Activated CD4-positive, alpha-beta T cell treated with anti-CD3 and anti-CD28 coated beads, Interleukin-2, amount 10 ng/mL, durations not matched to agents 7 days and 5 days (primary cell): ENCODE data around the gene COMMD10. TPM values are rescaled to one million over a fixed set of nuclear protein-coding genes. Genes with fewer than 3 reads are reported as not detected.

Experiments
- CTCF ChIA-PET: fragments of 350-600 bp; sonication (Branson Sonifier 250); formaldehyde crosslinking; loops from one replicate; lab custom pipeline; 2021; ENCODE audit warnings: antibody characterized with exemption; lab: Charles Lee
- POLR2A ChIA-PET: fragments of 350-600 bp; sonication (Branson Sonifier 250); formaldehyde crosslinking; loops from one replicate; lab custom pipeline; 2021; ENCODE audit warnings: antibody characterized with exemption; lab: Charles Lee
- DNase-seq: peaks from one replicate; pipeline ENCODE4 v3.0.0-alpha.2; 2020
- H3K27ac Mint-ChIP-seq: one replicate; pipeline ENCODE4 v1.8.0; 2021; ENCODE audit warnings: mild to moderate bottlenecking, moderate library complexity, mixed read lengths
- H3K27me3 Mint-ChIP-seq: one replicate; pipeline ENCODE4 v1.8.0; 2021; ENCODE audit warnings: mixed read lengths
- H3K36me3 Mint-ChIP-seq: one replicate; pipeline ENCODE4 v1.8.0; 2021; ENCODE audit warnings: low read depth, mixed read lengths
- H3K4me1 Mint-ChIP-seq: one replicate; pipeline ENCODE4 v1.8.0; 2021; ENCODE audit warnings: mixed read lengths
- H3K4me3 Mint-ChIP-seq: one replicate; pipeline ENCODE4 v1.8.0; 2021; ENCODE audit warnings: mild to moderate bottlenecking, moderate library complexity, mixed read lengths
- H3K9me3 Mint-ChIP-seq: one replicate; pipeline ENCODE4 v1.8.0; 2021; ENCODE audit warnings: mixed read lengths
- total RNA-seq, 2 experiments: library from RNA; stranded (reverse); gene quantifications; one replicate each; pipeline ENCODE4 v1.2.3, GENCODE V29; 2021

COMMD10 gene
- total RNA-seq, 2 experiments from 2014 or later = 24.8 to 27.3 TPM

- no peaks in the 10 kb centered on the region for H3K27me3 Mint-ChIP-seq
- H3K9me3 Mint-ChIP-seq = peaks cover 11% of the 10 kb centered on the region
- no peak for DNase-seq
- ChIA-PET POLR2A (no interaction called here), CTCF (no interaction called here)
- no peak overlapping the region for H3K4me3 Mint-ChIP-seq
- no peak overlapping the region for H3K27ac Mint-ChIP-seq
- peaks cover 1% of the 10 kb centered on the region for H3K36me3 Mint-ChIP-seq
- H3K4me1 Mint-ChIP-seq = no peaks in the 10 kb centered on the region
Measured at GRCh38 chr5:116242343-116242742, 157.5 kb downstream of the COMMD10 start.

- Mint-ChIP-seq H3K36me3 (no peaks in the 10 kb centered on the region), H3K4me3 (no peak overlapping the region), H3K4me1 (no peaks in the 10 kb centered on the region), H3K9me3 (peaks cover 17% of the 10 kb centered on the region), H3K27ac (no peak overlapping the region), H3K27me3 (no peaks in the 10 kb centered on the region)
- no peak for DNase-seq
- POLR2A ChIA-PET = no interaction called here
- CTCF ChIA-PET = no interaction called here
Measured at GRCh38 chr5:116248432-116248831, 163.6 kb downstream of the COMMD10 start.

- no peaks in the 10 kb centered on the region for H3K36me3 Mint-ChIP-seq
- ChIA-PET POLR2A (no interaction called here), CTCF (no interaction called here)
- peaks cover 16% of the 10 kb centered on the region for H3K9me3 Mint-ChIP-seq
- no peak for DNase-seq
- no peak overlapping the region for H3K27ac Mint-ChIP-seq
- no peaks in the 10 kb centered on the region for H3K27me3 Mint-ChIP-seq
- no peak overlapping the region for H3K4me3 Mint-ChIP-seq
- no peaks in the 10 kb centered on the region for H3K4me1 Mint-ChIP-seq
Measured at GRCh38 chr5:116249648-116250047, 164.8 kb downstream of the COMMD10 start.

- POLR2A ChIA-PET = no interaction called here
- Mint-ChIP-seq H3K36me3 (no peaks in the 10 kb centered on the region), H3K4me3 (no peak overlapping the region), H3K27ac (no peak overlapping the region), H3K9me3 (no peaks in the 10 kb centered on the region), H3K27me3 (no peaks in the 10 kb centered on the region), H3K4me1 (no peaks in the 10 kb centered on the region)
- CTCF ChIA-PET = no interaction called here
- no peak for DNase-seq
Measured at GRCh38 chr5:116256717-116257116, 171.9 kb downstream of the COMMD10 start.

GRCh38 chr5:116265471-116265870 lies 180.6 kb downstream of the COMMD10 start:
- H3K27ac Mint-ChIP-seq = no peak overlapping the region
- no peaks in the 10 kb centered on the region for H3K4me1 Mint-ChIP-seq
- H3K4me3 Mint-ChIP-seq = no peak overlapping the region
- DNase-seq = no peak
- H3K27me3 Mint-ChIP-seq = no peaks in the 10 kb centered on the region
- ChIA-PET CTCF (no interaction called here), POLR2A (no interaction called here)
- no peaks in the 10 kb centered on the region for H3K36me3 Mint-ChIP-seq
- peaks cover 5% of the 10 kb centered on the region for H3K9me3 Mint-ChIP-seq

GRCh38 chr5:116271446-116272025 lies 186.7 kb downstream of the COMMD10 start:
- no peaks in the 10 kb centered on the region for H3K4me1 Mint-ChIP-seq
- H3K27ac Mint-ChIP-seq = no peak overlapping the region
- POLR2A ChIA-PET = no interaction called here
- no peak for DNase-seq
- H3K27me3 Mint-ChIP-seq = no peaks in the 10 kb centered on the region
- CTCF ChIA-PET = no interaction called here
- H3K36me3 Mint-ChIP-seq = no peaks in the 10 kb centered on the region
- H3K4me3 Mint-ChIP-seq = no peak overlapping the region
- H3K9me3 Mint-ChIP-seq = peaks cover 7% of the 10 kb centered on the region

- H3K27ac Mint-ChIP-seq = no peak overlapping the region
- H3K9me3 Mint-ChIP-seq = peaks cover 7% of the 10 kb centered on the region
- no peak for DNase-seq
- ChIA-PET CTCF (interaction anchor here (1.4 kb wide), 1 partner anchor 8 kb away, joined by 3 read pairs; no protein-coding TSS in a partner anchor), POLR2A (no interaction called here)
- peaks cover 1% of the 10 kb centered on the region for H3K36me3 Mint-ChIP-seq
- no peaks in the 10 kb centered on the region for H3K27me3 Mint-ChIP-seq
- no peak overlapping the region for H3K4me3 Mint-ChIP-seq
- H3K4me1 Mint-ChIP-seq = no peaks in the 10 kb centered on the region
Measured at GRCh38 chr5:116272281-116272941, 187.6 kb downstream of the COMMD10 start.

- POLR2A ChIA-PET = no interaction called here
- Mint-ChIP-seq H3K36me3 (peaks cover 1% of the 10 kb centered on the region), H3K27me3 (no peaks in the 10 kb centered on the region), H3K9me3 (peaks cover 7% of the 10 kb centered on the region), H3K27ac (no peak overlapping the region), H3K4me3 (no peak overlapping the region), H3K4me1 (no peaks in the 10 kb centered on the region)
- DNase-seq = no peak
- CTCF ChIA-PET = interaction anchor here (1.4 kb wide), 2 partner anchors 10 to 28 kb away, joined by 3 read pairs; no protein-coding TSS in a partner anchor
Measured at GRCh38 chr5:116273448-116274242, 188.8 kb downstream of the COMMD10 start.

- POLR2A ChIA-PET = no interaction called here
- H3K9me3 Mint-ChIP-seq = peaks cover 9% of the 10 kb centered on the region
- no peaks in the 10 kb centered on the region for H3K27me3 Mint-ChIP-seq
- H3K4me3 Mint-ChIP-seq = no peak overlapping the region
- no peak for DNase-seq
- H3K36me3 Mint-ChIP-seq = peaks cover 1% of the 10 kb centered on the region
- no peaks in the 10 kb centered on the region for H3K4me1 Mint-ChIP-seq
- CTCF ChIA-PET = interaction anchor here (1.4 kb wide), 2 partner anchors 10 to 28 kb away, joined by 3 read pairs; no protein-coding TSS in a partner anchor
- no peak overlapping the region for H3K27ac Mint-ChIP-seq
Measured at GRCh38 chr5:116274251-116274650, 189.4 kb downstream of the COMMD10 start.

- Mint-ChIP-seq H3K9me3 (peaks cover 9% of the 10 kb centered on the region), H3K4me3 (no peak overlapping the region), H3K4me1 (no peaks in the 10 kb centered on the region), H3K36me3 (peaks cover 1% of the 10 kb centered on the region), H3K27ac (no peak overlapping the region), H3K27me3 (no peaks in the 10 kb centered on the region)
- ChIA-PET POLR2A (no interaction called here), CTCF (no interaction called here)
- DNase-seq = no peak
Measured at GRCh38 chr5:116275282-116275681, 190.5 kb downstream of the COMMD10 start.

- H3K27ac Mint-ChIP-seq = no peak overlapping the region
- peaks cover 2% of the 10 kb centered on the region for H3K4me1 Mint-ChIP-seq
- no peak for DNase-seq
- H3K9me3 Mint-ChIP-seq = peaks cover 9% of the 10 kb centered on the region
- H3K27me3 Mint-ChIP-seq = no peaks in the 10 kb centered on the region
- ChIA-PET POLR2A (no interaction called here), CTCF (no interaction called here)
- H3K4me3 Mint-ChIP-seq = no peak overlapping the region
- peaks cover 1% of the 10 kb centered on the region for H3K36me3 Mint-ChIP-seq
Measured at GRCh38 chr5:116276952-116277351, 192.1 kb downstream of the COMMD10 start.

- peaks cover 1% of the 10 kb centered on the region for H3K36me3 Mint-ChIP-seq
- ChIA-PET POLR2A (no interaction called here), CTCF (no interaction called here)
- H3K27me3 Mint-ChIP-seq = no peaks in the 10 kb centered on the region
- H3K4me3 Mint-ChIP-seq = no peak overlapping the region
- no peak overlapping the region for H3K27ac Mint-ChIP-seq
- peaks cover 5% of the 10 kb centered on the region for H3K4me1 Mint-ChIP-seq
- no peak for DNase-seq
- peaks cover 4% of the 10 kb centered on the region for H3K9me3 Mint-ChIP-seq
Measured at GRCh38 chr5:116280149-116280803, 195.5 kb downstream of the COMMD10 start.

- Mint-ChIP-seq H3K4me3 (no peak overlapping the region), H3K9me3 (peaks cover 2% of the 10 kb centered on the region), H3K4me1 (peaks cover 5% of the 10 kb centered on the region), H3K27me3 (no peaks in the 10 kb centered on the region), H3K36me3 (peaks cover 1% of the 10 kb centered on the region), H3K27ac (no peak overlapping the region)
- DNase-seq = no peak
- CTCF ChIA-PET = no interaction called here
- POLR2A ChIA-PET = no interaction called here
Measured at GRCh38 chr5:116281309-116281708, 196.5 kb downstream of the COMMD10 start.
